Testis (tissue), 3 donors: ENCODE results near the gene GNA14. TPM values are rescaled to one million over a fixed set of nuclear protein-coding genes. Genes with fewer than 3 reads are reported as not detected.

Experiments used
- DNase-seq: peaks from one replicate; pipeline ENCODE4 v3.0.0-alpha.2; 2019
- H3K27ac ChIP-seq, 2 donors: fragments of 200-600 bp; sonication (generic); one replicate each; pipeline ENCODE4 v1.5.1; 2019
- H3K27me3 ChIP-seq: fragments of 200-600 bp; sonication (generic); one replicate; pipeline ENCODE4 v1.5.1; 2019
- H3K36me3 ChIP-seq: fragments of 200-600 bp; sonication (generic); one replicate; pipeline ENCODE4 v1.5.1; 2017; ENCODE audit warnings: low read depth; ENCODE audit errors: missing control alignments
- H3K4me1 ChIP-seq: fragments of 200-600 bp; sonication (generic); one replicate; pipeline ENCODE4 v1.5.1; 2019
- H3K4me3 ChIP-seq, 2 donors: fragments of 200-600 bp; sonication (generic); one replicate each; pipeline ENCODE4 v1.5.1; 2017 to 2019
- H3K9me3 ChIP-seq: fragments of 200-600 bp; sonication (generic); one replicate; pipeline ENCODE4 v1.5.1; 2017
- POLR2A ChIP-seq: fragments of 450-650 bp; IDR thresholded peaks from one replicate; pipeline ENCODE4 v1.6.1; 2017; ENCODE audit warnings: antibody characterized with exemption, mild to moderate bottlenecking, moderate library complexity
- WGBS, 2 donors: methylation state at CpG; one replicate each; pipeline ENCODE4 v1.1.5; 2018; 5-methylcytosine and 5-hydroxymethylcytosine counted together
- intact Hi-C: fragments of 100-400 bp; cut with DNase I; formaldehyde crosslinking; loops from one replicate; pipeline ENCODE4 v1.15.1; 2023; ENCODE audit warnings: low total_unique reads
- polyA plus RNA-seq: library from polyadenylated mRNA; stranded (reverse); fragments of 350-450 nt; fragmentation: Illumina TruSeq; extraction: RNeasy Lipid Tissue Mini Kit (QIAGEN cat#74804); gene quantifications from one replicate; pipeline ENCODE4 v1.2.3, GENCODE V29; 2014; ENCODE audit warnings: low read depth, low replicate concordance; ENCODE audit not compliant: insufficient read depth
- total RNA-seq, 2 donors: library from RNA; depleted of rRNA; stranded (reverse); fragments of >200 nt; gene quantifications; one replicate each; pipeline ENCODE4 v1.2.3, GENCODE V29; 2016
- TF ChIP-seq, protein P1 (sequence below), 3 experiments: fragments of 450-650 bp in 2 of 3; fragments of 200-600 bp in 1 of 3; sonication (generic) in 1 of 3; IDR thresholded peaks; one replicate each; pipeline ENCODE4 v1.5.1; 2016 to 2019; ENCODE audit warnings: antibody characterized with exemption in 3 of 3, mild to moderate bottlenecking in 2 of 3, moderate library complexity in 1 of 3

Gene GNA14
- total and polyA plus RNA-seq, 3 donors from 2014 or later, result 3.1 to 4.4 (median 4.3) TPM

DNA sequence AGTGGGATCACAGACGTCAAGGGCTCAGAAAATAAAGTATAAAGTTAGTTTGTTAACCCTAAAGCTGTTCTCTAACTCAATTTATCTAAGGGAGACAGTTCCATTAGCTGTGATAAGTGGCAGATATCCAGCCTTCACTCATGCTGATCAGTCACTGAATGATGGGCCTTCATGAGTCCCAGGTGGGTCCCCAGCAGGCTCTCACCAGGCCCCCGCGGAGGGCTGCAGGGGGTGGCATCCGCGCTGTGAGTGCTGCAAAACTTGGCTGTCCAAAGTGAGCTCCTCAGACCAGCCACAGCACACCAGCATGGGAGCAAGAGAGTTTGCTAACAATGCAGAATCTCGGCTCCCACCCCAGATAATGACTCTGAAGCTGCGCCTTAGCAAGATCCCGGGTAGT, 187.2 kb downstream of the GNA14 start:
- 90 to 92% methylated on average over 8 of the region's 8 CpGs for WGBS, 2 donors
- no peaks in the 10 kb centered on the region for H3K36me3 ChIP-seq
- no peak for TF ChIP-seq POLR2A
- TF ChIP-seq, protein P1, sequence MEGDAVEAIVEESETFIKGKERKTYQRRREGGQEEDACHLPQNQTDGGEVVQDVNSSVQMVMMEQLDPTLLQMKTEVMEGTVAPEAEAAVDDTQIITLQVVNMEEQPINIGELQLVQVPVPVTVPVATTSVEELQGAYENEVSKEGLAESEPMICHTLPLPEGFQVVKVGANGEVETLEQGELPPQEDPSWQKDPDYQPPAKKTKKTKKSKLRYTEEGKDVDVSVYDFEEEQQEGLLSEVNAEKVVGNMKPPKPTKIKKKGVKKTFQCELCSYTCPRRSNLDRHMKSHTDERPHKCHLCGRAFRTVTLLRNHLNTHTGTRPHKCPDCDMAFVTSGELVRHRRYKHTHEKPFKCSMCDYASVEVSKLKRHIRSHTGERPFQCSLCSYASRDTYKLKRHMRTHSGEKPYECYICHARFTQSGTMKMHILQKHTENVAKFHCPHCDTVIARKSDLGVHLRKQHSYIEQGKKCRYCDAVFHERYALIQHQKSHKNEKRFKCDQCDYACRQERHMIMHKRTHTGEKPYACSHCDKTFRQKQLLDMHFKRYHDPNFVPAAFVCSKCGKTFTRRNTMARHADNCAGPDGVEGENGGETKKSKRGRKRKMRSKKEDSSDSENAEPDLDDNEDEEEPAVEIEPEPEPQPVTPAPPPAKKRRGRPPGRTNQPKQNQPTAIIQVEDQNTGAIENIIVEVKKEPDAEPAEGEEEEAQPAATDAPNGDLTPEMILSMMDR (IDR thresholded peaks at IDR 0.05), result no peak
- no peaks in the 10 kb centered on the region for H3K27me3 ChIP-seq
- intact Hi-C loops, result no loop called here
- H3K9me3 ChIP-seq, result no peaks in the 10 kb centered on the region
- peaks cover 4% of the 10 kb centered on the region for H3K4me1 ChIP-seq
- no peak overlapping the region for H3K27ac ChIP-seq
- DNase-seq, result no peak
- H3K4me3 ChIP-seq, result no peak overlapping the region

DNA sequence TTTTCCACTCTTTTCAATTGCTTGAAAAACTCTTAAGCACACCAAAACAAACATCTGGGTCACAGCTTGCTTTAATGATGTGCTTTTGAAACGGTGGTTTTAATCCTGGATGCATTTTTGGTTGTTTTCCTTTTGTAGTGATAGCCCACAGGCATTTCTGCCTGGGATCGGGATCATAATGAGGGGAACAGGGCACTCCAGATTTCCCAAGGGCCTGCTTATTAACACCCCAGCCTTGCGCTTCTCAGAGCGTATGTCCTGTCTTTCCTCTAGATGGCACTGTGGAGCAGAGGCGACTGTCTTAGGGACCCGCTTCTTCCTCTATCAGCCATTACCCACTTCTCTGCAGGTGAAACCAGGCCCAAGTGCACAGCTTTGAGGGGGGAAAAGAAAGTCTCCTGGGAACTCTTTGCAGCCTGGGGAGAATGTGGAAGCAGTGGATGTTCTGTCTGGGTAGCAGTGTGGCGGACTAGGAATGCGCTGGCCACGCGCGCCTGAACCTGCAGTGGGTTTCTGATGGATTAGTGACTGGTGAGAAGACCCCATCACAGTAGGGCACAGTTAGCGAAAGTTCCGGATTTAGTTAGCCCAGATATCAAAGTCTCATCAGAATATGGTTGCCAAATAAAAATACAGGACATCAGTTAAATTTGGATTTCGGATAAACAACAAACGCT, 190.1 kb downstream of the GNA14 start:
- Histone ChIP-seq H3K27ac (no peak overlapping the region), H3K36me3 (no peaks in the 10 kb centered on the region), H3K9me3 (no peaks in the 10 kb centered on the region), H3K27me3 (no peaks in the 10 kb centered on the region), H3K4me3 (no peak overlapping the region), H3K4me1 (peaks cover 4% of the 10 kb centered on the region)
- DNase-seq, result peak; percentile 82
- WGBS, 2 donors, result 47 to 59% methylated on average over 14 to 15 of the region's 15 CpGs
- no peak for TF ChIP-seq POLR2A
- TF ChIP-seq, protein P1 (IDR thresholded peaks at IDR 0.05), result peak; percentile 53 to 78 (median 73)
- intact Hi-C loops, result loop anchor here (10.0 kb wide), 1 partner anchor 287 kb away; no protein-coding TSS in a partner anchor

DNA sequence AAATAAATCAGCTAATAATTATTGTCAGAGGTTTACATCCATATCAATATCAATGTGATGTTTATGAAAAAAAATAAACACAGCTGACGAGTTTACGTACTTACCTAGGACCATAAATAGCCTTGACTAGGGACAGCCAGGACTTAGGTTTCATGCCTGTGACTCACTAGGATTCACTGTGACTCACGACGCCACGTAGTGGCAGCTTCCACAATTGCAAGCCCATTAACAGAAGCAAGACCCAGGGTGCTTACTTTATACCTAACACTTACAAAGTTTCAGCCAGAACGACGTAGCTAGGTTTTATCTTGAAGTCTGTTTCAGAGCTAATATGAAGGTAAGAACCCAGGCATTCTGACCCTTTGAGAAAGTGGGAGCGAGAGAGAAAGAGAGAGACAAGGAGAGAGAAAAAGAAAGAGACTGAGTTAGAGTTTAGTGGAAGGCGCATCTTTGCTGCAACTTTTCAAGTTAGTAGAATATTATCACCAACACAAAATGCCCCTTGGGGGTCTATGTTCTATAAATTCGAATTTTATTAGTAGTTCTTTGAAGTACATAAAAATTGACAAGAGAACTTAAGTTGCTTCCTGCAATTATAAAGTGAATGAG, 191.2 kb downstream of the GNA14 start:
- intact Hi-C loops, result loop anchor here (10.0 kb wide), 1 partner anchor 288 kb away; no protein-coding TSS in a partner anchor
- H3K4me1 ChIP-seq, result peaks cover 4% of the 10 kb centered on the region
- H3K36me3 ChIP-seq, result no peaks in the 10 kb centered on the region
- DNase-seq, result peak; percentile 91
- TF ChIP-seq POLR2A, result no peak
- TF ChIP-seq, protein P1 (IDR thresholded peaks at IDR 0.05), result peak; percentile 42 to 94 (median 86)
- H3K27ac ChIP-seq, result no peak overlapping the region
- no peak overlapping the region for H3K4me3 ChIP-seq
- H3K27me3 ChIP-seq, result no peaks in the 10 kb centered on the region
- H3K9me3 ChIP-seq, result no peaks in the 10 kb centered on the region
- WGBS, 2 donors, result 28 to 31% methylated on average over 10 of the region's 10 CpGs

DNA sequence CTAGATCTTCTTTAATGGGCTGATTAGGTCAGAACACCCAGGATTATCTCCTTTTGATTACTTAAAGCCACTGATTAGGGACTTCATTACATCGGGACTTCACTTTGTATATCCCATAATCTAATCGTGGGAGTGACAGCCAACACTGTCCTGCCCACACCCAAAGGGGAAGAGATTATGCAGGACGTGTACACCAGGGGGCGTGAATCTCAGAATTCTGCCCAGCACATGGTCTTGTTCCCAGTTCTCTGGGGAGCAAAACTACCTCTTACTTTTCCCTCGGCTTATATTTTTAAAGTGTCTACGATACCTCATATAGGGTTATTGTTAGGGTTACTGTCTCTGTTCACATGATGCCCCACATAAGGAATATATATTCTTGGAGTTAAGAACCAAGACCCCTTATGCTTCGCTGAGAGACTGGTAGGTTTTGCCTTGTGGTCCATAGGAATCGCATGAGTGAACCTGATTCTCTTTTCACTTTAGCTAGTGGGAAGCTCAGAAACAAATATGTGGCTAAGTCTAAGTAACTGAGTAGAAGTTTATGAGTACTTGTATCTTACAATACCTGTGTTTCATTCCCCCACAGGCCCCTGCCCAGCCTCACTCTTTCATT, 192.7 kb downstream of the GNA14 start:
- intact Hi-C loops, result loop anchor here (10.0 kb wide), 1 partner anchor 289 kb away; no protein-coding TSS in a partner anchor
- no peak for TF ChIP-seq POLR2A
- TF ChIP-seq, protein P1 (IDR thresholded peaks at IDR 0.05), result peak in 2 of 3 experiments; percentile 25 to 31
- Histone ChIP-seq H3K27me3 (no peaks in the 10 kb centered on the region), H3K4me1 (peaks cover 4% of the 10 kb centered on the region), H3K9me3 (no peaks in the 10 kb centered on the region), H3K4me3 (no peak overlapping the region), H3K36me3 (no peaks in the 10 kb centered on the region), H3K27ac (no peak overlapping the region)
- peak; percentile 36 for DNase-seq
- 74 to 78% methylated on average over 8 of the region's 8 CpGs for WGBS, 2 donors
